T-helper 2 cell (primary cell): ENCODE results near the gene MCM7.

Experiments used
- DNase-seq, 5 experiments: peaks; one replicate each; pipeline versions ENCODE4 v3.0.0 to v3.0.0-alpha.2; 2012 to 2022

MCM7 gene

GRCh38 chr7:100093054-100093453 lies 8.1 kb downstream of the MCM7 start:
- DNase-seq = no peak

DNA sequence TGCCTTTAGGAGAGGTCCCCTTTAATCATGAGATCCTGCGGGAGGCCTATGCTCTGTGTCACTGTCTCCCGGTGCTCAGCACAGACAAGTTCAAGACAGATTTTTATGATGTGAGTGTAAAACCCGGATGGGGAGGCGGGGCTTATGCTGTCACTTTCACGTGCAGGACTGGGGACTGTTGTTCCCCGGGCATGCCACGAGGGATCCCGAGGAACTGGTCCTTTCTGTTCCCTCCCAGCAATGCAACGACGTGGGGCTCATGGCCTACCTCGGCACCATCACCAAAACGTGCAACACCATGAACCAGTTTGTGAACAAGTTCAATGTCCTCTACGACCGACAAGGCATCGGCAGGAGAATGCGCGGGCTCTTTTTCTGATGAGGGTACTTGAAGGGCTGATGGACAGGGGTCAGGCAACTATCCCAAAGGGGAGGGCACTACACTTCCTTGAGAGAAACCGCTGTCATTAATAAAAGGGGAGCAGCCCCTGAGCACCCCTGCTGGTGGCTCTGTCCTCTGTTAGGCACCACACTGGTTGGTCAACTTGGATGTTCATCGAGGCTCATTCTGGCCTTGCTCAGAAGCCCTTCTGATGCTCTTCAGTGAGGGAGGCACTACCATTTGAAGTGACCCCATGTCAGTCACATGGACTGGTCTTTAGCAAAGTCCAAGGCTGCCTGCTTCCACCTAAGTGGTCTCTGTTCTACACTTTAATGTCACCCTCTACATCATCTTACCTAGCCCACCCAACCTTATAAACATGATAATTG lies 9.6 kb downstream of the MCM7 start:
- no peak for DNase-seq

- DNase-seq = no peak
Observed at GRCh38 chr7:100090527-100091410, 10.4 kb downstream of the MCM7 start.

DNA sequence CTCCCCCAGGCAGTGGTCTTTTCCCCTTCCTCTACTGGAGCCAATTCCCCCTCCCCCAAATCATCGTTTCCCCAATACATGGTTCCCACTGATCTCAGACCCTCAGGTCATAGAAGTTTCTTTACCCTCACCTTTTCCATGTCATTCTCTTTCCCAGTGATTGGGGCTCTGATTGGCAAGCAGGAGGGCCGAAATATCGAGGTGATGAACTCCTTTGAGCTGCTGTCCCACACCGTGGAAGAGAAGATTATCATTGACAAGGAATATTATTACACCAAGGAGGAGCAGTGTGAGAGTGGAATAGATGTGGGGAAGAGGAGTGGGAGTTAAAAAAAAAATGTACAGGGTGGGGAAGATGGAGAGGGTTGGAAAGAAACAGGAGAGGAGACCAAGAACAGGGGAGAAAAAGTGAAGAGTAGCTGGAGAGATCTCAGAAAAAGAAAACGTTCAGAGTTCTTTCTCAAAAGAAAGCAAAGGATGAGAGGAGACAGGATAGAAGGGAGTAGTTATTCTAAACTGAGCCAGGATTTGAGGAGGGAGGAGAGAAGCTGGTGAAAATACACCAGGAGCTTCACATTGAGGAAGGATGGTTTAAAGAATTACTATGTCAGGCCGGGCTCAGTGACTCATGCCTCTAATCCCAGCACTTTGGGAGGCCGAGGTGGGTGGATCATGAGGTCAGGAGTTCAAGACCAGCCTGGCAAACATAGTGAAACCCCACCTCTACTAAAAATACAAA lies 11.6 kb downstream of the MCM7 start:
- no peak for DNase-seq

GRCh38 chr7:100088621-100089457 lies 12.4 kb downstream of the MCM7 start, which contains the start of gene COPS6:
Gene COPS6, plus strand, starts transcription at chr7:100088969. Its CDS starts 22 bp downstream, at chr7:100088991.
- DNase-seq = peak; percentile 81 to 89 (median 82)

DNA sequence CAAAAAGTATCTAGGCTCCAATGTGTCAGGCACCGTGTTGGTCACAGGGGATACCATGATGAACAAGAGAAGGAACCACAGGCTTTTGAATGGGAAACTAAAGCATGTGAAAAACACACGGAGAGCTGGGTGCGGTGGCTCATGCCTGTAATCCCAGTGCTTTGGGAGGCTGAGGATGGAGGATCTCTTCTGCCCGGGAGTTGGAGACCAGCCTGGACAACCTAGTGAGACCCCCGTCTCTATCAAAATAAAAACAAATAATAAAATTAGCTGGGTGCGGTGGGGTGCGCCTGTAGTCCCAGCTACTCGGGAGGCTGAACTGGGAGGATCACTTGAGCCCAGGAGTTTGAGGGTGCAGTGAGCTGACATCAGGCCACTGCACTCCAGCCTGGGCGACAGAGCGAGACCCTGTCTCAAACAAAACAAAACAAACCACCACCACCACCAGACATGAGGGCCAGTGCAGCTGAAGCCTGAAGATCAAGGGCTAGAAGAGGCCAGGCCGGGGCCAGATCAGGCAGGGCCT lies 13.0 kb downstream of the MCM7 start:
- DNase-seq = no peak

DNA sequence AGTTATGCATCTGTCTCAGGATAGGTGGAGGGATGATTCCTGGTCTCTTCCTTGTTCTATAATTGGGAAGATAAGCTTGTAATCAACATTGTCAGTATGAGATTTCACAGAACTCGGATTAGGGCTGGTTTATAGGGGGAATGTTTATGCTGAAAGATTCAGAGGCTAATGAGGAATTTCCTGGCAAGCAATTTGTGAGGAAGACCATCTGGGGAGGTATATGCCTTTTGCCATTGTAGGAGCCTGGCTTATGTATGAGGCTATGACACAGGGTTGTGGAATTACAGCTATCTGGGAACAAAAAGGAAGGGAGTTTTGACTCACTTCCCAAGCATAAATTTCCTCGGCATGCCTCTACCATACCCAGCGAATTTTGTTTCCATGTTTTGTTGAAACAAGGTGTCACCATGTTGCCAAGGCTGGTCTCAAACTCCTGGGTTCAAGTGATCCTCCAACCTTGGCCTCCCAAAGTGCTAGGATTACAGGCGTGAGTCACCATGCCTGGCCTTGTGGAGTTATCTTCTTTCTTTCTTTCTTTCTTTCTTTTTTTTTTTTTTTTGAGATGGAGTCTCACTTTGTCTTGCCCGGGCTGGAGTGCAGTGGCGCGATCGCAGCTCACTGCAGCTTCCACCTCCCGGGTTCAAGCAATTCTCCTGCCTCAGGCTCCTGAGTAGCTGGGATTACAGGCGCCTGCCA lies 14.0 kb downstream of the MCM7 start:
- DNase-seq = no peak

DNA sequence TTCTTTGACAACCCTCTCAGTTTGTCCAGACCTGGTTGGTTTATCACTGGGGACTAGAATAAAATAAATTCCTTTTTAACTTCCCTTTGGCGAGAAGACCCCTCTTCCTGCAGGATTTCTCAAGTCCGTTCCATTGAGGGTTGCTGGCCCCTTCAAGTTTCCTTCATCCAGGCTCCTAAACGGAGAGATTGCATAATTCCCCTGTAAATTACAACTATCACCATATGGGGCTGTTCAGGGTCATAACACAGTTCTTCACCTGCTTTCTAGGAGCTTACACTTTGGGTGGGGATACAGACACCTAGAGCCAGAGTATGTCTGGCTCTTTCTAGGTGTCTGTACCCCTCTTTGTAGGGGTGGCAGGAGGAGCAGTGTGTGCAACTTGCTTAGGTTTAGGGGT lies 15.7 kb downstream of the MCM7 start:
- no peak for DNase-seq

GRCh38 chr7:100082978-100083377 lies 18.2 kb downstream of the MCM7 start:
- DNase-seq = no peak

DNA sequence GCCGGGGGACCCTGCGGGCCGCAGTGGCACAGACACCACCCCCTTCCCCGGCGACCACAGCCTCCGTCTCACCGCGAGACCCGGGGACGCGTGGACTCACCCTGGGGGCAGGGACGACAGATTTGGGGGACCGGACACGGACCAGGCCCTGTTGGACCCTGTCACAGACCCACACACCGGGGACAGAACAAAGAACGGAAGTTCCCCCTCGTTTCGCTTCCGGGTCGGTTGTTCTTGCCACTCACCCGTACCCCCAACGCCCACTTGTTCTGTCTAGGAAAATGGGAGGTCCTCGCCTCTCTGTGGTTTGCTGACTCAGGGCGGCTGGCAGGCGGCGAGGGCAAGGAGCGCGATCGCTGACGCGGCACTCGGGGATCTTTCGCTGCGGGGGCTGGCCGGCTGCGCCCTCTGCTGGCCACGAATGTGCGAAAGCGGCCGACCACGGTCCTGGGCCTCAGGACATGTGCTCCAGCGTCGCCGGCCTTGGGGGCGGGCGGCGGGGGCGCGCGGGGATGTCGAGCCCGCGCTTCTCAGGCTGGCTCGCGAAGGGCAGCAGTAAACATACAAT lies 19.6 kb downstream of the MCM7 start, which contains the start of gene ZNF3:
TSS of gene ZNF3 (minus strand) at position 189 of the 568 bp plus-strand sequence. CDS start 4,366 bp downstream, outside the sequence.
- peak; percentile 88 to 99 (median 95) for DNase-seq

DNA sequence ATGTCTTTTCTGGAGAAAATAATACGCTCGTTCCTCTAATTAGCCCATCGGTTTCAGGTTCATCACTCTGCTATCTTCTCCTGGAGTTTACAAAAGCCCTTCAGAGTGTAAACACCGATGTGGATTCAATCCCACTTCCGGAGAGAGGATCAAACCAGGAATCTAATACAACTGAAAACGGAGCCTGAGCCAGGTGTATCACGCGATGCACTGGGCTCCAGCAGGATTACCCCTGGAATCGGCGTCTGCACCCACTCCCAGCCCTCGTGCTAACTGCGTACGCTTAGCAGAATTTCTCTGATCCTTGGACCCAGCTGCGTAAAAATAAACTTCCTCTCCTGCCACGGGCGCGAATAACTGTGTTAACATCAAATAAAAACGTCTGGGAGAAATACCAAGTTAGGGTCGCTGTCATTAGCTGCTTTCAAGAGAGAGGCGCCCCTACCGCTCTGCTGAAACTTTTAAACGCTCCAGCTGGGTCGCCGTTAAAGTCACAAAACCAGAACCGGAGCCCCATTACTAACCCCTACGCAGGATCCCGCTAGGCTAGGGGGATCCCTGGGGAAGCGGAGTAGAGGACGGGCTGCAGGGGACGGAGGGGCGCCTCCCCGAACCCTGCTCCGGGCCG lies 20.2 kb downstream of the MCM7 start:
- no peak for DNase-seq

DNA sequence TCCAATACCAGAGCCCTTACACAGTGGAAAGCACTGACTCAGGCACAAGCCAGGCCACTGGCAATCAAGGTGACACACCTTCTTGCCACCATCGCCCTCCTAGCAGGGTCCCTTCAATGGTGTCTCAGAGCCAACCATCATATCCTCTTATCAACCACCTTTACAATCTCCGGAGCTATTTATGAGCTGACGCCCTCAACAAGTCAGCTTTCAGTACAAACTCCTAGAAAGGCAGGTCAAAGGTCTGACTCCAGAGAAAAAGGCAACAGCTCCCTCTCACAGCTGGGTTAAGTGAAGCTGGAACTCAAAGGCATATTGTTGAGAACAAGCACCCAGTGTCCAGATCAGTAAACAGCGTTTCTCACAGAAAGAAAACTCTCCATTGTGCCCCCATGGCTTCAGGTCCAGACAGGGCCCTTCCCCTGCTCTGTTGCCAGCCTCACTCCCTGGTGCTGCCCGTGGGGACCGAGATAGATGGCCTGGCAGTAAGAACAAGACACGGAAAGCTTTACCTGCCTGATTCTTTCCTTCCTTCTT lies 22.1 kb downstream of the MCM7 start:
- no peak for DNase-seq

DNA sequence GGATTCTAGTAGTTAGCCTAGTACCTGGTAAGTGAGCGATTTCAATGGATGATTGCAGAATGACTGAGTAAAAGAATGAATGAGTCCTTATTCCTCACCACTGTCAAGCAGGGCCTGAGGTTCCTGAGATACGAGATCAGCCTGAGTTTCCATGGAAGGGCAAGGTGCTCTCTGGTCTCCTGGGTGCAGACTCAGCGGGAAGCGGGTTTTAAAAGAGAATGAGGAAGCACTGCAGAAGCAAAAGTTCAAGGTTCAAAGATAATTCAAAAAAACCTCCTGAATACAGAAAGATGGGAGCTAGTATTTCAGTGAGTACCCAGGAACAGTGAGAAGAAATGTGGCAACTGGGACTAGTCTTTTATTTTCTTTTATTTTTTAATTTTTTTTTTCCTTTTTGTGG lies 24.0 kb downstream of the MCM7 start:
- no peak for DNase-seq

DNA sequence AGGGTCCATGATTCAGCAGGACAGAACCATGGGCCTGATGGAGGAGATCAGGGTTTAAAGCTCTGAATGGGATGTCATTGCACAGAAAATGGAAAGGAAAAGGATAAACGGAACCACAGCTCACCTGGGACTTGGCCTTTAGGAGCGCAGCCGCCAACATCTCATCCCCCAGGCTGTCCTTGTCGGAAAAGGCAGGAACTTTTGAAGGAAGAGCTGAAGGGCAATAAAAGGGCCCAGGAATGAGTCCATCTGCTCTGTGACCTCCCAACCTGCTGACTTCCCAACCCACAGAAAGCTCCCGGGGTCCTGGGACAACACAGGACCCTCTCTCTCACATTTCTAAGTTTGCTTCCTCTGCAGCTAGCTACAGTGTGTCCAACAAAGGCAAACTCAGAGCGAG lies 25.8 kb downstream of the MCM7 start:
- no peak for DNase-seq

GRCh38 chr7:100074841-100075240 lies 26.4 kb downstream of the MCM7 start:
- DNase-seq = no peak

GRCh38 chr7:100072462-100072861 lies 28.7 kb downstream of the MCM7 start:
- DNase-seq = no peak

- DNase-seq = no peak
Observed at GRCh38 chr7:100071018-100071723, 30.0 kb downstream of the MCM7 start.

DNA sequence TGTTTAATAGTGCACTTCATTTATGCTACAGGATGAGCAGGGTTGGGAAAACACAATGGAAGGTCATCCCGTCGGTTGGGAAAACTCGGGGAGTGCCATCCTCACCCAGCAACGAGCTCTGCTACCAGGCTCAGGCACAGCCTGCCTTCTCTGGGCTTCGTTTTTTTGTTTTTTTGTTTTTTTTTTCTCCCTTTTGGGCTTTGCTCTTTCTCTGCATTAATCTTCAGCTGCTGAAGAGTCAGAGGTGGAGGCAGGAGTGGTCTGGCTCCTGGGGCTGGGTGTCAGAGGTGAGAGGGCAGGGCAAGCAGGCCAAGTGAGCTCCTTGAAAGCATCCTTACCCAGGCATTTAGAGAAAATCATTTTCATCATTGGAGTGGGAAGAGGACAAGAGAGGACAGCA lies 31.2 kb downstream of the MCM7 start:
- DNase-seq = no peak

DNA sequence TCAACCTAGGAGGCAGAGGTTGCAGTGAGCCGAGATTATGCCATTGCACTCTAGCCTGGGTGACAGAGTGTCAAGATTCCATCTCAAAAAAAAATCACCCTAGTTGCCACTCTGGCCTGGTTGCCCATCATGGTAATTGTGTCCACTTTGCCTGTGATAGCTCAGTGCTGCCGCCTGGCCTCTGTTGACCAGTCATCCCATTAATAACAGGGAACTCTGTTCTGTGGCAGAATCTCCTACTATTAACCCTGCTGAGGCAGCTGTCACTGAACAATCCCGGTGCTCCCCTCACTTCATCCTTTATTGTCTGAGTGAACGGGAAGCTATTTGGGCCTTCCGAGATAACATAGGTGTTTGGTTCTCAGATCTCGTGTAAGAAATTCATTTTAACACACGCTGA lies 34.2 kb downstream of the MCM7 start:
- DNase-seq = no peak
